GM21381 (cell line): ENCODE results near the gene PRKAA2.
"Not testable (repeated sequence)": the region's sequence is repeated elsewhere in the genome, so short reads cannot be mapped to it uniquely, and the experiment has no call there.

ENCODE experiments used
- ATAC-seq: cut with Tn5 transposase; IDR thresholded peaks from one replicate; pipeline ENCODE4 v1.9.1; 2021; ENCODE audit warnings: mild to moderate bottlenecking, moderate library complexity; ENCODE audit not compliant: unreplicated experiment

Gene PRKAA2

DNA sequence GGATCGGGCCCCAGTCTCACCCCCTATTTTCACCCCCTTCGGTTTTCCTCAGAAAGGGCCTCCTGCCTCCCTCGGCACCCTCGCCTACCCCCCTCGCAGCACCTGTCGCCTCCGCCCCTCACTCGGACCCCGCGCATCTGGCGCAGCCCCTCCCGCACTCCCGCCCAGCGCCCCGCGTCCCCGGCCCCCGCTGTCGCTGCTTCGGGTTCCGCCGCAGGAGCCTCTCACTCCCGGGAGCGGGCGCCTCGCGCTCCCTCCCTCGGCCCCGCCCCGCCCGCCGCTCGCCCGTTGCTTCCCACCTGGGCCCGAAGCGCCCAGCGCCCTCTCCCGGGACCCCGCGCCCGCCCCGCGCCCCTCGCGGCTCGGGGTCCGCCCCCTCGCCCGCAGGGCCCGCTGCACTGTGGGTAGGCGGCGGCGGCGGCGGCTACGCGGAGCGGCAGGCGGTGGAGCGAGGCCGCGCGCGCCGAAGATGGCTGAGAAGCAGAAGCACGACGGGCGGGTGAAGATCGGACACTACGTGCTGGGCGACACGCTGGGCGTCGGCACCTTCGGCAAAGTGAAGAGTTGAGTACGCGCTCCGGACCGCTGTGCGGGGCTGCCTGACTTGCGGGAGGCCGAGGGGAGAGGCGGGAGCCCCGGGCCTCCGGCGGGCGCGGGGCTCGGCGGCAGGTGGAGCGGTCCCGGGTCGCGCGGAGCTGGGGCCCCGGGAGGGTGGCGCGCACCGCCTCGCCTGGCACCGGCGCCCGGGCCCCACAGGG lies at the start of gene PRKAA2:
TSS of gene PRKAA2 (plus strand) at position 396 of the 758 bp plus-strand sequence. CDS start at position 470, 74 bp downstream.
- no peak for ATAC-seq

DNA sequence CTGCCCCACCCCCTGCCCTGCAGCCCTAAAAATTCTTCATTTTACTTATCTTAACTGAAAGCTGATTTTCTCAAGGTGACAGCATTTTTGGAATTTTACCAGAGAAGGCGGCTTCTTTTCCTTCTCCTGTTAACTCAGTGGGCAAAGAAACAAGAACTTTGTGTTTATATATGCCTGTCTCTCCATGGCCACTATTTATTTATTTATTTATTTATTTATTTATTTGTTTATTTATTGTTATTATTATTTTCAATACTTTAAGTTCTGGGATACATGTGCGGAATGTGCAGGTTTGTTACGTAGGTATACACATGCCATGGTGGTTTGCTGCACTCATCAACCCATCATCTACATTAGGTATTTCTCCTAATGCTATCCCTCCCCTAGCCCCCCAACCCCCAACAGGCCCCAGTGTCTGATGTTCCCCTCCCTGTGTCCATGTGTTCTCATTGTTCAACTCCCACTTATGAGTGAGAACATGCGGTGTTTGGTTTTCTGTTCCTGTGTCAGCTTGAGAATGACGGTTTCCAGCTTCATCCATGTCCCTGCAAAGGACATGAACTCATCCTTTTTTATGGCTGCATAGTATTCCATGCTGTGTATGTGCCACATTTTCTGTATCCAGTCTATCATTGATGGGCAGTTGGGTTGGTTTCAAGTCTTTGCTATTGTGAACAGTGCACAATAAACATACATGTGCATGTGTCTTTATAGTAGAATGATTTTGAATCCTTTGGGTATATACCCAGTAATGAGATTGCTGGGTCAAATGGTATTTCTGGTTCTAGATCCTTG lies 49.5 kb upstream of the PRKAA2 start:
- not testable (repeated sequence) for ATAC-seq

- ATAC-seq: not testable (repeated sequence)
Observed at GRCh38 chr1:56610097-56610496, 35.0 kb upstream of the PRKAA2 start.

DNA sequence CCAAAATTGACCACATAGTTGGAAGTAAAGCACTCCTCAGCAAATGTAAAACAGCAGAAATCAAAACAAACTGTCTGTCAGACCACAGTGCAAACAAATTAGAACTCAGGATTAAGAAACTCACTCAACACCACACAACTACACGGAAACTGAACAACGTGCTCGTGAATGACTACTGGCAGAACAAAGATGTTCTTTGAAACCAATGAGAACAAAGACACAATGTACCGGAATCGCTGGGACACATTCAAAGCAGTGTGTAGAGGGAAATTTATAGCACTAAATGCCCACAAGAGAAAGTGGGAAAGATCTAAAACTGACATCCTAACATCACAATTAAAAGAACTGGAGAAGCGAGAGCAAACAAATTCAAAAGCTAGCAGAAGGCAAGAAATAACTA lies 34.3 kb upstream of the PRKAA2 start:
- ATAC-seq: not testable (repeated sequence)

- ATAC-seq: no peak
Observed at GRCh38 chr1:56617141-56617540, 28.0 kb upstream of the PRKAA2 start.

- no peak for ATAC-seq
Observed at GRCh38 chr1:56625819-56626440, 19.2 kb upstream of the PRKAA2 start.

- ATAC-seq: no peak
Observed at GRCh38 chr1:56626546-56626945, 18.6 kb upstream of the PRKAA2 start.

- no peak for ATAC-seq
Observed at GRCh38 chr1:56627019-56627635, 18.0 kb upstream of the PRKAA2 start.

DNA sequence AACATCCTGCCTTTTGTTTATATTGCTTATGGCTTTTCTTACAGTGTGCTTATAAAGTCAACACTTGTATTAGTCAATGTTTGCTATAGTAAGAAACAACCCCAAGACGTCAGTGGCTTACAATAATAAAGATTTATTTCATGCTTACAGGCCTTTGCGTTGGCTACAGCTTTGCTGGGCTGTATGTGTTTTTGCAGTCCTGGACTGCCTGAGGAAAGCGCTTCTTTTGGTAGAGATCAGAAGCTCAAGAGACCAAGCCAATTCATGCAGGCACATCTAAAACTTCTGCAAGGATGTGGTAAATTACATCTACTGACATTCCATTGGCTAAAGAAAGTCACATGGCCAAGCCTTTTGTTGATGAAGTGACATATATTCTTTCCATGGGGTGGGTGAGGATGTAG lies 17.5 kb upstream of the PRKAA2 start:
- ATAC-seq: no peak

DNA sequence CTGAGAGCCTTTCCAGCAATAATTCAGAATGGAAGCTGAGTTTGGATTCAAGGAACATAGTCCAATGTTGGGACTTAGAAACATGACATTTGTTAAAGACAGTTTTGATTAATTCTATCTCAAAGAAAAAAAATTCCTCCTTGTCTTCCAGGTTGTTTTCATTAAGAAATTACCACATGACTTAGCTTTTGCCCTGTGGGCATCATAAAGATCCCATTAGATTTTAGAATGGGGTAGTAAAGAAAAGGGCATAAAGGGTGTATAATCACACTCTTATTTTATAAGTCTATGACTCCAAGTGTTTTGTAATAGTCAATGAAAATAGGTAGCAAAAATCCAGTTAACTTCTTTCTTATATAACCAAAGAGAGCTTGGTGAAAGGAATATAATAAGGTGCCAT lies 14.3 kb upstream of the PRKAA2 start:
- no peak for ATAC-seq

DNA sequence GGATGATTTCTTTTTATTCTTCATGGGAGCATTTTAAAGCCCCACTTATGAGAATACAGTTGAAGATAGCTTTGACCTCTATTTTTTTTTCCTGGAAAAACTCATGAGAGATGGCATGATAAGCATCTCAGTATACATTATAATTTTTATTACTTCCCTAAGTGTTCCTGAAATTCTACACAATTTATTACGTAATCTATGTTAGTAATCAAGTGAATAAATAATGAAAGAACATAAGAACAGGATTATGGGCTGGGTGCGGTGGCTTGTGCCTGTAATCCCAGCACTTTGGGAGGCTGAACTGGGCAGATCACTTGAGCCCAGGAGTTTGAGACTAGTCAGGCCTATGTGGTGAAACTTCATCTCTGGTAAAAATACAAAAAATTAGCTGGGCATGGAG lies 13.2 kb upstream of the PRKAA2 start:
- ATAC-seq: no peak

DNA sequence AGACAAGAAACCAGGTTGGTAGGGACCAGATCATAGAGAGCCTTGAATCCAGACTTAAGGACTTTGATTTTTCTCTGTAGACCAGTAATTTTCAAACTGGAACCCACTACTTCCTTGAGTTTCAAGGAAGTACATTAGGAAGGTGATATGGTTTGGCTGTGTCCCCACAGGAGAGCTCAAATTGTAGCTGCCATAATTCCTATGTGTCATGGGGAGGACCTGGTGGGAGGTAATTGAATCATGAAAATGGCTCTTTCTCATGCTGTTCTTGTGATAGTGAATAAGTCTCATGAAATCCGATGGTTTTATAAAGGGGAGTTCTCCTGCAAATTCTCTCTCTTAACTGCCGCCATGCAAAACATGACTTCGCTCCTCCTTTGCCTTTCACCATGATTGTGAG lies 10.1 kb upstream of the PRKAA2 start:
- ATAC-seq: no peak

GRCh38 chr1:56638248-56638647 lies 6.9 kb upstream of the PRKAA2 start:
- ATAC-seq: no peak

GRCh38 chr1:56639211-56639610 lies 5.9 kb upstream of the PRKAA2 start:
- ATAC-seq: no peak

DNA sequence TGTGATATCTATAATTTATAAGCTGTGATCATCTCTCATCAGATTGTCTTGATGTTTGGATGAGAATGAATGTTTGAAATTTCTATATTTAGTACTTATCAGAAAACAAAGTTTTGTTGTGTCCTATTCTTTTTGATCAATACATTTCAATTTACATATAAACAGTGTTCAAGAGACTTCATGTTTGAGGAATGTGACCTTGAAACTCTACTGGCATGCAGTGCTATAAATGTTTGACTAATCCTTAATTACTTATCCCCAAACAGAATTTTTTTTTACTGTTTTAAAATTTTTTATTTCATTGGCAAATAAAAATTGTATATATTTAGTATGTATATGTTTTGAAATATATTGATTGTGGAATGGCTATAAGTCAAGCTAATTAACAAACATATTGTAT lies 1.5 kb upstream of the PRKAA2 start:
- ATAC-seq: no peak

GRCh38 chr1:56644064-56644918 lies 823 bp upstream of the PRKAA2 start:
- no peak for ATAC-seq

- ATAC-seq: no peak
Observed at GRCh38 chr1:56645677-56646305, 677 bp downstream of the PRKAA2 start.

- no peak for ATAC-seq
Observed at GRCh38 chr1:56646611-56647010, 1.5 kb downstream of the PRKAA2 start.

GRCh38 chr1:56647106-56647505 lies 2.0 kb downstream of the PRKAA2 start:
- ATAC-seq: no peak

DNA sequence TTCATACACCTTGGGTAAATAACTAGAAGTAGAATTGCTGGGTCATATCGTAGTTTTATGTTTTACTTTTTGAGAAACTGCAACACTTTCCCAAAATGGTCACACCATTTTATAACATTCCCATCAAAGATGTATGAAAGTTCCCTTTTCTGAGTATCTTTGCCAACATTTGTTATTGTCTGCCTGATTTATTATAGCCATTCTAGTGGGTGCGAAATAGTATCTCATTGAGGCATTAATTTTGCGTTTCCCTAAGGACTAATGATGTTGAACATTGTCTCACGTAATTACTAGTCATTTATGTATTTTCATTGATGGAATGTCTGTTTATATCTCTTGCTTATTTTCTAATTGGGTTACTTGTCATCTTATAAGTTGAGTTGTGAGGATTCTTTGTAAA lies 3.4 kb downstream of the PRKAA2 start:
- ATAC-seq: no peak
